GM23338 (cell line): ENCODE data around the gene ULBP1. TPM values are rescaled to one million over a fixed set of nuclear protein-coding genes. Genes with fewer than 3 reads are reported as not detected.
A peak's percentile ranks its signal among the peaks of the same experiment; 100 is the strongest.

Source experiments
- ATAC-seq: fragments of 200-7000 bp; cut with Tn5 transposase; 3 replicates; pipeline ENCODE4 v1.9.1; 2020
- DNase-seq: peaks from one replicate; pipeline ENCODE4 v3.0.0-alpha.2; 2015; ENCODE audit warnings: low spot score
- H2AFZ ChIP-seq: fragments of 200-600 bp; sonication (generic); 2 replicates; pipeline ENCODE4 v1.8.0; 2016; ENCODE audit warnings: antibody characterized with exemption, mild to moderate bottlenecking, moderate library complexity
- H3F3A ChIP-seq: fragments of 200-600 bp; sonication (generic); replicated peaks from 2 replicates; pipeline ENCODE4 v1.8.0; 2017; ENCODE audit warnings: antibody characterized with exemption, mixed run types, low read depth
- H3K27ac ChIP-seq: fragments of 200-600 bp; sonication (generic); 2 replicates; pipeline ENCODE4 v1.6.1; 2016; ENCODE audit warnings: low read depth
- H3K27me3 ChIP-seq: fragments of 200-600 bp; sonication (generic); 2 replicates; pipeline ENCODE4 v1.8.0; 2016; ENCODE audit warnings: mild to moderate bottlenecking, mixed run types, moderate library complexity; ENCODE audit not compliant: insufficient read depth
- H3K36me3 ChIP-seq: fragments of 200-600 bp; sonication (generic); 2 replicates; pipeline ENCODE4 v1.8.0; 2016; ENCODE audit warnings: mild to moderate bottlenecking; ENCODE audit not compliant: insufficient read depth
- H3K4me1 ChIP-seq: fragments of 200-600 bp; sonication (generic); 2 replicates; pipeline ENCODE4 v1.8.0; 2016; ENCODE audit warnings: mild to moderate bottlenecking, moderate library complexity; ENCODE audit not compliant: insufficient read depth
- H3K4me2 ChIP-seq: fragments of 200-600 bp; sonication (generic); 2 replicates; pipeline ENCODE4 v1.7.1; 2017; ENCODE audit warnings: mixed run types
- H3K4me3 ChIP-seq: fragments of 200-600 bp; sonication (generic); 2 replicates; pipeline ENCODE4 v1.6.1; 2016; ENCODE audit warnings: mixed run types
- H3K79me2 ChIP-seq: fragments of 200-600 bp; sonication (generic); replicated peaks from 2 replicates; pipeline ENCODE4 v1.8.0; 2017; ENCODE audit warnings: mild to moderate bottlenecking; ENCODE audit not compliant: insufficient read depth
- H3K9me2 ChIP-seq: fragments of 200-600 bp; sonication (generic); 2 replicates; pipeline ENCODE4 v1.8.0; 2017; ENCODE audit not compliant: insufficient read depth
- H4K20me1 ChIP-seq: fragments of 200-600 bp; sonication (generic); replicated peaks from 2 replicates; pipeline ENCODE4 v1.8.0; 2017; ENCODE audit warnings: mild to moderate bottlenecking; ENCODE audit not compliant: insufficient read depth
- H3K27ac Mint-ChIP-seq: 2 replicates; pipeline ENCODE4 v1.8.0; 2020; ENCODE audit warnings: inconsistent platforms, mild to moderate bottlenecking, moderate library complexity, mixed read lengths
- H3K27me3 Mint-ChIP-seq: 3 replicates; pipeline ENCODE4 v1.8.0; 2022; ENCODE audit warnings: low read depth, mild to moderate bottlenecking, moderate library complexity, mixed read lengths, inconsistent platforms; ENCODE audit not compliant: insufficient read depth, poor library complexity
- H3K36me3 Mint-ChIP-seq: 3 replicates; pipeline ENCODE4 v1.8.0; 2021; ENCODE audit warnings: low read depth, mild to moderate bottlenecking, inconsistent platforms, moderate library complexity, mixed read lengths
- H3K4me1 Mint-ChIP-seq: 3 replicates; pipeline ENCODE4 v1.8.0; 2020; ENCODE audit warnings: mild to moderate bottlenecking, inconsistent platforms, mixed read lengths
- H3K4me3 Mint-ChIP-seq: 3 replicates; pipeline ENCODE4 v1.8.0; 2021; ENCODE audit warnings: moderate library complexity, mild to moderate bottlenecking, inconsistent platforms, mixed read lengths
- H3K9me3 Mint-ChIP-seq: 3 replicates; pipeline ENCODE4 v1.8.0; 2020; ENCODE audit warnings: moderate library complexity, mild to moderate bottlenecking, inconsistent platforms, mixed read lengths
- CREB1 ChIP-seq: fragments of 250-450 bp; sonication (Bioruptor Pico); IDR thresholded peaks from 2 replicates; pipeline ENCODE4 v1.5.0; 2020; ENCODE audit warnings: low read depth, mild to moderate bottlenecking, moderate library complexity
- JUNB ChIP-seq: IDR thresholded peaks from one replicate; pipeline ENCODE4 v1.6.1; 2016; ENCODE audit warnings: antibody characterized with exemption; ENCODE audit not compliant: unreplicated experiment
- NANOG ChIP-seq: IDR thresholded peaks from 2 replicates; pipeline ENCODE4 v1.6.1; 2016; ENCODE audit warnings: antibody characterized with exemption, borderline replicate concordance
- ZNF114 ChIP-seq: fragments of 250-450 bp; sonication (Bioruptor Pico); IDR thresholded peaks from 2 replicates; pipeline ENCODE4 v1.5.0; 2020; ENCODE audit warnings: mild to moderate bottlenecking, moderate library complexity
- polyA plus RNA-seq: library from polyadenylated mRNA; unstranded; fragments of >200 nt; fragmentation: Nextera tagmentation; extraction: Ambion mirVana; gene quantifications from 2 replicates; pipeline ENCODE4 v1.2.1, GENCODE V29; 2016
- total RNA-seq: library from RNA; depleted of rRNA; stranded (reverse); fragments of >200 nt; shearing (Covaris generic); gene quantifications from 2 replicates; pipeline ENCODE4 v1.2.3, GENCODE V29; 2014
- TF ChIP-seq, protein P1 (sequence below), 2 experiments: fragments of 200-600 bp in 1 of 2; sonication (generic) in 1 of 2; conservative IDR thresholded peaks; 2 replicates each; pipeline versions ENCODE4 v1.5.1 to v1.6.1; 2016 to 2017; ENCODE audit warnings: antibody characterized with exemption in 2 of 2, low read depth in 2 of 2, mild to moderate bottlenecking in 2 of 2, moderate library complexity in 1 of 2
- TF ChIP-seq, protein P2 (sequence below): IDR thresholded peaks from one replicate; pipeline ENCODE4 v1.6.1; 2018; ENCODE audit warnings: antibody characterized with exemption; ENCODE audit not compliant: unreplicated experiment
- TF ChIP-seq, protein P3 (sequence below): fragments of 250-450 bp; sonication (Bioruptor Pico); IDR thresholded peaks from 2 replicates; pipeline ENCODE4 v1.5.0; 2020; ENCODE audit warnings: mild to moderate bottlenecking, moderate library complexity

ULBP1 gene
- total and polyA plus RNA-seq, 2 experiments from 2014 or later = 0.74 to 1.7 TPM

DNA sequence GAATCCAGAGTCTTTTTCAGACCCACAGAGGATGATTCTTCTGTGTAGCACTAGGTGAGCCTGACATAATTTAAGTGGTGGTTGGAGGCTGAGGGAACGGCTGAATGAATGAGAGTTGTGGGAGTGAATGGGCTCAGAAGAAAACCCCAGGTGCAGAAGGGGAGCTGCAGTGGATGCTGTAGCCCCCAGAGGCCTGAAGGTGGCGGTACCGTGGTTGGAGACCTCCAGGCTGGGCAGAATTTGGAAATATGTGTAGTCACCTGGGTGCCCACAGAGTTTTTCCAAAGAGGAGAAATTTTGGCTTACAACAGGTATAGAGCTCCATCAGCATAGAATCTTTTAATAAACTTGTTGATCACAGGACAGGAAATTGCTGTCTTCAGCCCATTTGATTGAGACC is 34.3 kb upstream of the ULBP1 start:
- no peaks in the 10 kb centered on the region for H3F3A ChIP-seq
- no peaks in the 10 kb centered on the region for H3K36me3 ChIP-seq
- H3K9me3 Mint-ChIP-seq = peaks cover 2% of the 10 kb centered on the region; the same call in 1 of the 3 replicates
- H3K4me3 Mint-ChIP-seq = no peak overlapping the region
- H3K4me2 ChIP-seq = no peak overlapping the region
- no peaks in the 10 kb centered on the region for H3K9me2 ChIP-seq
- ATAC-seq (peak; percentile 40), DNase-seq (peak; percentile 75)
- H3K4me1 Mint-ChIP-seq = peaks cover 3% of the 10 kb centered on the region; the same call in 1 of the 3 replicates
- H3K27me3 Mint-ChIP-seq = peaks cover 21% of the 10 kb centered on the region
- H3K79me2 ChIP-seq = no peaks in the 10 kb centered on the region
- TF ChIP-seq JUNB (no peak), ZNF114 (CRISPR knock-in tag) (no peak), NANOG (no peak), CREB1 (no peak)
- TF ChIP-seq, protein P1, sequence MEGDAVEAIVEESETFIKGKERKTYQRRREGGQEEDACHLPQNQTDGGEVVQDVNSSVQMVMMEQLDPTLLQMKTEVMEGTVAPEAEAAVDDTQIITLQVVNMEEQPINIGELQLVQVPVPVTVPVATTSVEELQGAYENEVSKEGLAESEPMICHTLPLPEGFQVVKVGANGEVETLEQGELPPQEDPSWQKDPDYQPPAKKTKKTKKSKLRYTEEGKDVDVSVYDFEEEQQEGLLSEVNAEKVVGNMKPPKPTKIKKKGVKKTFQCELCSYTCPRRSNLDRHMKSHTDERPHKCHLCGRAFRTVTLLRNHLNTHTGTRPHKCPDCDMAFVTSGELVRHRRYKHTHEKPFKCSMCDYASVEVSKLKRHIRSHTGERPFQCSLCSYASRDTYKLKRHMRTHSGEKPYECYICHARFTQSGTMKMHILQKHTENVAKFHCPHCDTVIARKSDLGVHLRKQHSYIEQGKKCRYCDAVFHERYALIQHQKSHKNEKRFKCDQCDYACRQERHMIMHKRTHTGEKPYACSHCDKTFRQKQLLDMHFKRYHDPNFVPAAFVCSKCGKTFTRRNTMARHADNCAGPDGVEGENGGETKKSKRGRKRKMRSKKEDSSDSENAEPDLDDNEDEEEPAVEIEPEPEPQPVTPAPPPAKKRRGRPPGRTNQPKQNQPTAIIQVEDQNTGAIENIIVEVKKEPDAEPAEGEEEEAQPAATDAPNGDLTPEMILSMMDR (conservative IDR thresholded peaks at IDR 0.05; ENCODE audit: low read depth in 2 of 2) = peak; percentile 75 to 80
- TF ChIP-seq, protein P2, sequence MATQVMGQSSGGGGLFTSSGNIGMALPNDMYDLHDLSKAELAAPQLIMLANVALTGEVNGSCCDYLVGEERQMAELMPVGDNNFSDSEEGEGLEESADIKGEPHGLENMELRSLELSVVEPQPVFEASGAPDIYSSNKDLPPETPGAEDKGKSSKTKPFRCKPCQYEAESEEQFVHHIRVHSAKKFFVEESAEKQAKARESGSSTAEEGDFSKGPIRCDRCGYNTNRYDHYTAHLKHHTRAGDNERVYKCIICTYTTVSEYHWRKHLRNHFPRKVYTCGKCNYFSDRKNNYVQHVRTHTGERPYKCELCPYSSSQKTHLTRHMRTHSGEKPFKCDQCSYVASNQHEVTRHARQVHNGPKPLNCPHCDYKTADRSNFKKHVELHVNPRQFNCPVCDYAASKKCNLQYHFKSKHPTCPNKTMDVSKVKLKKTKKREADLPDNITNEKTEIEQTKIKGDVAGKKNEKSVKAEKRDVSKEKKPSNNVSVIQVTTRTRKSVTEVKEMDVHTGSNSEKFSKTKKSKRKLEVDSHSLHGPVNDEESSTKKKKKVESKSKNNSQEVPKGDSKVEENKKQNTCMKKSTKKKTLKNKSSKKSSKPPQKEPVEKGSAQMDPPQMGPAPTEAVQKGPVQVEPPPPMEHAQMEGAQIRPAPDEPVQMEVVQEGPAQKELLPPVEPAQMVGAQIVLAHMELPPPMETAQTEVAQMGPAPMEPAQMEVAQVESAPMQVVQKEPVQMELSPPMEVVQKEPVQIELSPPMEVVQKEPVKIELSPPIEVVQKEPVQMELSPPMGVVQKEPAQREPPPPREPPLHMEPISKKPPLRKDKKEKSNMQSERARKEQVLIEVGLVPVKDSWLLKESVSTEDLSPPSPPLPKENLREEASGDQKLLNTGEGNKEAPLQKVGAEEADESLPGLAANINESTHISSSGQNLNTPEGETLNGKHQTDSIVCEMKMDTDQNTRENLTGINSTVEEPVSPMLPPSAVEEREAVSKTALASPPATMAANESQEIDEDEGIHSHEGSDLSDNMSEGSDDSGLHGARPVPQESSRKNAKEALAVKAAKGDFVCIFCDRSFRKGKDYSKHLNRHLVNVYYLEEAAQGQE = no peak
- TF ChIP-seq, protein P3, sequence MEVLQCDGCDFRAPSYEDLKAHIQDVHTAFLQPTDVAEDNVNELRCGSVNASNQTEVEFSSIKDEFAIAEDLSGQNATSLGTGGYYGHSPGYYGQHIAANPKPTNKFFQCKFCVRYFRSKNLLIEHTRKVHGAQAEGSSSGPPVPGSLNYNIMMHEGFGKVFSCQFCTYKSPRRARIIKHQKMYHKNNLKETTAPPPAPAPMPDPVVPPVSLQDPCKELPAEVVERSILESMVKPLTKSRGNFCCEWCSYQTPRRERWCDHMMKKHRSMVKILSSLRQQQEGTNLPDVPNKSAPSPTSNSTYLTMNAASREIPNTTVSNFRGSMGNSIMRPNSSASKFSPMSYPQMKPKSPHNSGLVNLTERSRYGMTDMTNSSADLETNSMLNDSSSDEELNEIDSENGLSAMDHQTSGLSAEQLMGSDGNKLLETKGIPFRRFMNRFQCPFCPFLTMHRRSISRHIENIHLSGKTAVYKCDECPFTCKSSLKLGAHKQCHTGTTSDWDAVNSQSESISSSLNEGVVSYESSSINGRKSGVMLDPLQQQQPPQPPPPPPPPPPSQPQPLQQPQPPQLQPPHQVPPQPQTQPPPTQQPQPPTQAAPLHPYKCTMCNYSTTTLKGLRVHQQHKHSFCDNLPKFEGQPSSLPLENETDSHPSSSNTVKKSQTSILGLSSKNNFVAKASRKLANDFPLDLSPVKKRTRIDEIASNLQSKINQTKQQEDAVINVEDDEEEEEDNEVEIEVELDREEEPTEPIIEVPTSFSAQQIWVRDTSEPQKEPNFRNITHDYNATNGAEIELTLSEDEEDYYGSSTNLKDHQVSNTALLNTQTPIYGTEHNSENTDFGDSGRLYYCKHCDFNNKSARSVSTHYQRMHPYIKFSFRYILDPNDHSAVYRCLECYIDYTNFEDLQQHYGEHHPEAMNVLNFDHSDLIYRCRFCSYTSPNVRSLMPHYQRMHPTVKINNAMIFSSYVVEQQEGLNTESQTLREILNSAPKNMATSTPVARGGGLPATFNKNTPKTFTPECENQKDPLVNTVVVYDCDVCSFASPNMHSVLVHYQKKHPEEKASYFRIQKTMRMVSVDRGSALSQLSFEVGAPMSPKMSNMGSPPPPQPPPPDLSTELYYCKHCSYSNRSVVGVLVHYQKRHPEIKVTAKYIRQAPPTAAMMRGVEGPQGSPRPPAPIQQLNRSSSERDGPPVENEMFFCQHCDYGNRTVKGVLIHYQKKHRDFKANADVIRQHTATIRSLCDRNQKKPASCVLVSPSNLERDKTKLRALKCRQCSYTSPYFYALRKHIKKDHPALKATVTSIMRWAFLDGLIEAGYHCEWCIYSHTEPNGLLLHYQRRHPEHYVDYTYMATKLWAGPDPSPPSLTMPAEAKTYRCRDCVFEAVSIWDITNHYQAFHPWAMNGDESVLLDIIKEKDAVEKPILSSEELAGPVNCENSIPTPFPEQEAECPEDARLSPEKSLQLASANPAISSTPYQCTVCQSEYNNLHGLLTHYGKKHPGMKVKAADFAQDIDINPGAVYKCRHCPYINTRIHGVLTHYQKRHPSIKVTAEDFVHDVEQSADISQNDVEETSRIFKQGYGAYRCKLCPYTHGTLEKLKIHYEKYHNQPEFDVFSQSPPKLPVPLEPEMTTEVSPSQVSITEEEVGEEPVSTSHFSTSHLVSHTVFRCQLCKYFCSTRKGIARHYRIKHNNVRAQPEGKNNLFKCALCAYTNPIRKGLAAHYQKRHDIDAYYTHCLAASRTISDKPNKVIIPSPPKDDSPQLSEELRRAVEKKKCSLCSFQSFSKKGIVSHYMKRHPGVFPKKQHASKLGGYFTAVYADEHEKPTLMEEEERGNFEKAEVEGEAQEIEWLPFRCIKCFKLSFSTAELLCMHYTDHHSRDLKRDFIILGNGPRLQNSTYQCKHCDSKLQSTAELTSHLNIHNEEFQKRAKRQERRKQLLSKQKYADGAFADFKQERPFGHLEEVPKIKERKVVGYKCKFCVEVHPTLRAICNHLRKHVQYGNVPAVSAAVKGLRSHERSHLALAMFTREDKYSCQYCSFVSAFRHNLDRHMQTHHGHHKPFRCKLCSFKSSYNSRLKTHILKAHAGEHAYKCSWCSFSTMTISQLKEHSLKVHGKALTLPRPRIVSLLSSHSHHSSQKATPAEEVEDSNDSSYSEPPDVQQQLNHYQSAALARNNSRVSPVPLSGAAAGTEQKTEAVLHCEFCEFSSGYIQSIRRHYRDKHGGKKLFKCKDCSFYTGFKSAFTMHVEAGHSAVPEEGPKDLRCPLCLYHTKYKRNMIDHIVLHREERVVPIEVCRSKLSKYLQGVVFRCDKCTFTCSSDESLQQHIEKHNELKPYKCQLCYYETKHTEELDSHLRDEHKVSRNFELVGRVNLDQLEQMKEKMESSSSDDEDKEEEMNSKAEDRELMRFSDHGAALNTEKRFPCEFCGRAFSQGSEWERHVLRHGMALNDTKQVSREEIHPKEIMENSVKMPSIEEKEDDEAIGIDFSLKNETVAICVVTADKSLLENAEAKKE (CRISPR knock-in tag) = no peak
- no peak overlapping the region for H2AFZ ChIP-seq
- H4K20me1 ChIP-seq = no peaks in the 10 kb centered on the region
- H3K4me1 ChIP-seq = no peaks in the 10 kb centered on the region
- peaks cover 82% of the 10 kb centered on the region for H3K27me3 ChIP-seq
- no peak overlapping the region for H3K27ac Mint-ChIP-seq
- H3K27ac ChIP-seq = no peak overlapping the region
- no peak overlapping the region for H3K4me3 ChIP-seq
- H3K36me3 Mint-ChIP-seq = no peaks in the 10 kb centered on the region
